ENCODE measurements around the gene EPHB1. TPM values are rescaled to one million over a fixed set of nuclear protein-coding genes. Genes with fewer than 3 reads are reported as not detected.

The EPHB1 gene
- polyA plus RNA-seq, 1 of the 3 experiments (the other 2 are of a cell fraction) = 1.2 TPM

DNA sequence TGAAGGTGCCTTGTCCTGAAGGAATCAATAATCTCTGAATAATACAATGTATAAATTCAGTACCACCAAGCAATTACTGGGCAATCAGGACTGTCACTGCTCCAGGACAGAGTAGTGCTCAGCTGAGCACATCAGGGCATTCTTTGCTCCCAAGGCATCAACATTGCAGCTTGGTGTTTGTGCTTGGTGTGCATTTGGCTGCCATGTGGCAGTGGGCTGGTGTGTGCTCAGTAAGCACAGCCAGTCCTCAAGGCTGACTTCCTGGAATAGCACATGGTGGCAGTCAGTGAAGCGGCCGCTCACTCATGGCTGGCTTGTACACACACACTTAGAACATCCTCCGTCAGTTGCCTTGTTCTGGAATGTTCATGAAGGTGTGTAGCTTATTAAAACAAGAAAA is 217.0 kb downstream of the EPHB1 start:
- no peaks in the 10 kb centered on the region; a peak in 1 of 4 replicates for H3K4me1 ChIP-seq (ENCODE audit: control insufficient read depth in 1 of 2, insufficient read depth in 2 of 2, low read depth in 1 of 2, low read length in 1 of 2)

DNA sequence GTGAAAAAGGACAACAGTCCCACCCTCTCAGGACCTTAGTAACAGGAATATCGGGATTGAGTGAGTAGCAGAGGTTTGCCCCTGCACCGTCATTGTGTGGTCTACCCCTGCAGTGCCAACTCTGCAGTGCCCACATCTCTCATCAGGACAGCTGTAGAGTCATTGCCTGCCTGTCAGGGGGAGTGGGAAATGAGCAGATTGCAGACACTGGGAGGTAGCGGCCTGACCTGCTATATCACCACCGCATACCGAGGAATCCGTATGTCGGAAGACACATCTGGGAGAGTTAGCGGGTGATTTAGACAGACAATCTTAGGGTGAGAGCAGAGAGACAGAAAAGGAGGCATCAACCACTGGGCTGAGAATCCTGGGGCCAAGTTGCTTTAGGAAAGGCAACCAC is 218.1 kb downstream of the EPHB1 start:
- no peak overlapping the region for H2AFZ ChIP-seq (ENCODE audit: low read depth)
- no peaks in the 10 kb centered on the region; a peak in 1 of 4 replicates for H3K4me1 ChIP-seq (ENCODE audit: control insufficient read depth in 1 of 2, insufficient read depth in 2 of 2, low read depth in 1 of 2, low read length in 1 of 2)
- H3K9me3 ChIP-seq = no peaks in the 10 kb centered on the region
- POLR2A ChIA-PET = no interaction called here
- TF ChIP-seq SMC3 (IDR thresholded peaks at IDR 0.05; ENCODE audit: low read depth, low read length) = no peak
- no peak for TF ChIP-seq TEAD4 (IDR thresholded peaks at IDR 0.05; ENCODE audit: borderline replicate concordance, insufficient read depth)
- no peak for TF ChIP-seq GABPA (IDR thresholded peaks at IDR 0.05; ENCODE audit: low read depth)
- no peak for TF ChIP-seq NFIC (IDR thresholded peaks at IDR 0.05; ENCODE audit: borderline replicate concordance)
- TF ChIP-seq, protein P1, sequence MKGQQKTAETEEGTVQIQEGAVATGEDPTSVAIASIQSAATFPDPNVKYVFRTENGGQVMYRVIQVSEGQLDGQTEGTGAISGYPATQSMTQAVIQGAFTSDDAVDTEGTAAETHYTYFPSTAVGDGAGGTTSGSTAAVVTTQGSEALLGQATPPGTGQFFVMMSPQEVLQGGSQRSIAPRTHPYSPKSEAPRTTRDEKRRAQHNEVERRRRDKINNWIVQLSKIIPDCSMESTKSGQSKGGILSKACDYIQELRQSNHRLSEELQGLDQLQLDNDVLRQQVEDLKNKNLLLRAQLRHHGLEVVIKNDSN (IDR thresholded peaks at IDR 0.05; ENCODE audit: borderline replicate concordance, low read depth) = no peak
- TF ChIP-seq, protein P2, sequence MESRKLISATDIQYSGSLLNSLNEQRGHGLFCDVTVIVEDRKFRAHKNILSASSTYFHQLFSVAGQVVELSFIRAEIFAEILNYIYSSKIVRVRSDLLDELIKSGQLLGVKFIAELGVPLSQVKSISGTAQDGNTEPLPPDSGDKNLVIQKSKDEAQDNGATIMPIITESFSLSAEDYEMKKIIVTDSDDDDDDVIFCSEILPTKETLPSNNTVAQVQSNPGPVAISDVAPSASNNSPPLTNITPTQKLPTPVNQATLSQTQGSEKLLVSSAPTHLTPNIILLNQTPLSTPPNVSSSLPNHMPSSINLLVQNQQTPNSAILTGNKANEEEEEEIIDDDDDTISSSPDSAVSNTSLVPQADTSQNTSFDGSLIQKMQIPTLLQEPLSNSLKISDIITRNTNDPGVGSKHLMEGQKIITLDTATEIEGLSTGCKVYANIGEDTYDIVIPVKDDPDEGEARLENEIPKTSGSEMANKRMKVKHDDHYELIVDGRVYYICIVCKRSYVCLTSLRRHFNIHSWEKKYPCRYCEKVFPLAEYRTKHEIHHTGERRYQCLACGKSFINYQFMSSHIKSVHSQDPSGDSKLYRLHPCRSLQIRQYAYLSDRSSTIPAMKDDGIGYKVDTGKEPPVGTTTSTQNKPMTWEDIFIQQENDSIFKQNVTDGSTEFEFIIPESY (IDR thresholded peaks at IDR 0.05; ENCODE audit: borderline replicate concordance, low read depth) = no peak
- no peak for TF ChIP-seq RFX5 (IDR thresholded peaks at IDR 0.05; ENCODE audit: low read length)
- TF ChIP-seq RAD21 (IDR thresholded peaks at IDR 0.05; ENCODE audit: low read length) = no peak
- no peak for TF ChIP-seq GATA2 (CRISPR knock-in tag; IDR thresholded peaks at IDR 0.05)
- TF ChIP-seq ELF1 (IDR thresholded peaks at IDR 0.05) = no peak
- TF ChIP-seq, protein P3, sequence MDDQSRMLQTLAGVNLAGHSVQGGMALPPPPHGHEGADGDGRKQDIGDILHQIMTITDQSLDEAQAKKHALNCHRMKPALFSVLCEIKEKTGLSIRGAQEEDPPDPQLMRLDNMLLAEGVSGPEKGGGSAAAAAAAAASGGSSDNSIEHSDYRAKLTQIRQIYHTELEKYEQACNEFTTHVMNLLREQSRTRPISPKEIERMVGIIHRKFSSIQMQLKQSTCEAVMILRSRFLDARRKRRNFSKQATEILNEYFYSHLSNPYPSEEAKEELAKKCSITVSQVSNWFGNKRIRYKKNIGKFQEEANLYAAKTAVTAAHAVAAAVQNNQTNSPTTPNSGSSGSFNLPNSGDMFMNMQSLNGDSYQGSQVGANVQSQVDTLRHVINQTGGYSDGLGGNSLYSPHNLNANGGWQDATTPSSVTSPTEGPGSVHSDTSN (IDR thresholded peaks at IDR 0.05) = no peak
- TF ChIP-seq, protein P4, sequence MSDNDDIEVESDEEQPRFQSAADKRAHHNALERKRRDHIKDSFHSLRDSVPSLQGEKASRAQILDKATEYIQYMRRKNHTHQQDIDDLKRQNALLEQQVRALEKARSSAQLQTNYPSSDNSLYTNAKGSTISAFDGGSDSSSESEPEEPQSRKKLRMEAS (IDR thresholded peaks at IDR 0.05; ENCODE audit: low read depth) = no peak
- TF ChIP-seq SIN3A (IDR thresholded peaks at IDR 0.05; ENCODE audit: borderline replicate concordance, low read depth, low read length) = no peak
- TF ChIP-seq TCF12 (IDR thresholded peaks at IDR 0.05) = no peak
- no peak for TF ChIP-seq YY1 (IDR thresholded peaks at IDR 0.05; ENCODE audit: low read depth)
- TF ChIP-seq RXRA (IDR thresholded peaks at IDR 0.05; ENCODE audit: borderline replicate concordance, low read depth) = no peak
- TF ChIP-seq, protein P5, sequence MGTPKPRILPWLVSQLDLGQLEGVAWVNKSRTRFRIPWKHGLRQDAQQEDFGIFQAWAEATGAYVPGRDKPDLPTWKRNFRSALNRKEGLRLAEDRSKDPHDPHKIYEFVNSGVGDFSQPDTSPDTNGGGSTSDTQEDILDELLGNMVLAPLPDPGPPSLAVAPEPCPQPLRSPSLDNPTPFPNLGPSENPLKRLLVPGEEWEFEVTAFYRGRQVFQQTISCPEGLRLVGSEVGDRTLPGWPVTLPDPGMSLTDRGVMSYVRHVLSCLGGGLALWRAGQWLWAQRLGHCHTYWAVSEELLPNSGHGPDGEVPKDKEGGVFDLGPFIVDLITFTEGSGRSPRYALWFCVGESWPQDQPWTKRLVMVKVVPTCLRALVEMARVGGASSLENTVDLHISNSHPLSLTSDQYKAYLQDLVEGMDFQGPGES (IDR thresholded peaks at IDR 0.05; ENCODE audit: low read depth, low read length) = no peak
- no peak for TF ChIP-seq EP300 (IDR thresholded peaks at IDR 0.05; ENCODE audit: borderline replicate concordance in 1 of 2, low read depth in 1 of 2, low read length in 1 of 2)
- H4K20me1 ChIP-seq (ENCODE audit: insufficient read depth) = no peaks in the 10 kb centered on the region
- no peak overlapping the region for H3K27ac ChIP-seq (ENCODE audit: low read depth in 2 of 2, low read length in 1 of 2)
- H3F3A ChIP-seq (replicated peaks; ENCODE audit: insufficient read depth) = no peaks in the 10 kb centered on the region
- H3K79me2 ChIP-seq (ENCODE audit: insufficient read depth) = no peaks in the 10 kb centered on the region
- WGBS (ENCODE audit: low lambda C conversion rate) = 82% methylated on average over 8 of the region's 8 CpGs
- no peak overlapping the region for H3K4me3 ChIP-seq (ENCODE audit: low read depth in 2 of 2, low read length in 1 of 2)
- H3K27me3 ChIP-seq (ENCODE audit: insufficient read depth) = no peaks in the 10 kb centered on the region
- no peak overlapping the region for H3K9ac ChIP-seq
- H3K4me2 ChIP-seq = no peak overlapping the region
- no peaks in the 10 kb centered on the region for H3K36me3 ChIP-seq (replicated peaks in 1 of 2; ENCODE audit: control insufficient read depth in 1 of 2, insufficient read depth in 2 of 2, low read length in 1 of 2)
- H3K9me2 ChIP-seq = no peaks in the 10 kb centered on the region
- DNase-seq = no peak
- CTCF ChIA-PET = no interaction called here

More for the DNA sequence above, 217.0 kb downstream of the EPHB1 start:
- CTCF ChIA-PET = no interaction called here
- WGBS (ENCODE audit: low lambda C conversion rate) = 86% methylated on average over 3 of the region's 3 CpGs
- no peak overlapping the region for H3K4me2 ChIP-seq
- no peaks in the 10 kb centered on the region for H3F3A ChIP-seq (replicated peaks; ENCODE audit: insufficient read depth)
- H3K9me3 ChIP-seq = no peaks in the 10 kb centered on the region
- TF ChIP-seq, protein P5 (IDR thresholded peaks at IDR 0.05; ENCODE audit: low read depth, low read length) = no peak
- TF ChIP-seq GATA2 (CRISPR knock-in tag; IDR thresholded peaks at IDR 0.05) = no peak
- TF ChIP-seq FOXM1 (IDR thresholded peaks at IDR 0.05; ENCODE audit: low read depth) = no peak
- POLR2A ChIA-PET = no interaction called here
- no peak overlapping the region for H3K9ac ChIP-seq
- no peak for DNase-seq
- H3K27ac ChIP-seq (ENCODE audit: low read depth in 2 of 2, low read length in 1 of 2) = no peak overlapping the region
- H2AFZ ChIP-seq (ENCODE audit: low read depth) = no peak overlapping the region
- no peaks in the 10 kb centered on the region for H3K79me2 ChIP-seq (ENCODE audit: insufficient read depth)
- no peaks in the 10 kb centered on the region for H3K36me3 ChIP-seq (replicated peaks in 1 of 2; ENCODE audit: control insufficient read depth in 1 of 2, insufficient read depth in 2 of 2, low read length in 1 of 2)
- no peak overlapping the region for H3K4me3 ChIP-seq (ENCODE audit: low read depth in 2 of 2, low read length in 1 of 2)
- H3K9me2 ChIP-seq = no peaks in the 10 kb centered on the region
- H4K20me1 ChIP-seq (ENCODE audit: insufficient read depth) = no peaks in the 10 kb centered on the region
- no peaks in the 10 kb centered on the region for H3K27me3 ChIP-seq (ENCODE audit: insufficient read depth)
